Hippocampal formation (tissue), 2 donors: ENCODE measurements around the gene VOPP1.

Experiments used
- DNase-seq, 2 donors: peaks; one replicate each; lab custom pipeline; 2025; lab: John Stamatoyannopoulos, UW

Gene VOPP1

DNA sequence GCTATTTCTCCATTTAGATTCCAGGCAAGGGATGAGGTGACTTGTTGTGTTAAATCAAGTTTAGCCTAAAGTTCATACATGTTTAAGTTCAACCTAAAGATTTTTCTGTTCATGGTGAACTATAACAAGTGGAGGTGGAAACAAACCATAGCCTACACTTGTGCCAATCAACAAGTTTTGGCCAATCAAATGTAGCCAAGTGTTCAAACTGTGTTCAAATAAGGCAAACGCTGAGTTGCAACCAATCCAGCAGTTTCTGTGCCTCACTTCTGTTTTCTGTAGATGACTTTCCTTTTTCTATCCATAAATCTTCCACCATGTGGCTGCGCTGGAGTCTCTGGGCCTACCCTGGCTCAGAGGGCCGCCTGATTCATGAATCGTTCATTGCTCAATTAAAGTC lies 4.5 kb upstream of the VOPP1 start:
- no peak for DNase-seq

DNA sequence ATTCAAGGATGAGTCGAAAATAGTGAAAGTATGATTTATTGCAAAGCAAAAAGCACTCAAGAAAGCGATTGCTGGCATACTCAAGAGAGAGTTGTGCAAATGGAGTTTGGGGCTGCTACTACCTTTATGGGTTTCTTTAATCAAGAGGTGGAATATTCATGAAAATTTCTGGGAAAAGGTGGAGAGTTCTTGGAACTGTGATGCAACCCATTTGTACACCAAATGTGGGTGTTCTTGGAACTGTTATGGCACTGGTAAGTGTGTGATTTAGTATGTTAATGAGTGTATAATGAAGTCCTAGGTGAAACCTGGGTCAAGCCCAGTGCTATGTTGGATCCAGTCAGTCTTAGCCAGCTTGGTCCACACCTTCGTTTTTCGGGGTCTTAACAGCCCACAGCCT lies 3.4 kb upstream of the VOPP1 start:
- no peak for DNase-seq

DNA sequence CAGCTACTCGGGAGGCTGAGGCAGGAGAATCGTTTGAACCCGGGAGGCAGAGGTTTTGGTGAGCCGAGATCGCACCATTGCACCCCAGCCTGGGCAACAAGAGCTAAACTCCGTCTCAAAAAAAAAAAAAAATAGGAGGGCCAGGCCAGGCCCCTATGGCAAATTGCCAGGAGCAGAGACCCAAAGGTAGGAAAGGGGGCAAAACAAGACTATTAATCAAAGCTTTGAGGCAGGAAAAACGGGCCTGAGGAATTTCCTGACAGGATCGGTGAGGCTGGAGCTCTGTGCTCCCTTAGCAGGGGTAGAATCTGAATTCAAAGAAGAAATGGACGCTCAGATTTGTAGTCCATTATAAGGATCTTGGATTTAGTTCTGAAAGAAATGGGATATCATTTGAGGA lies 2.8 kb upstream of the VOPP1 start:
- DNase-seq: no peak

- no peak for DNase-seq
Observed at GRCh38 chr7:55574051-55574717, 1.9 kb upstream of the VOPP1 start.

DNA sequence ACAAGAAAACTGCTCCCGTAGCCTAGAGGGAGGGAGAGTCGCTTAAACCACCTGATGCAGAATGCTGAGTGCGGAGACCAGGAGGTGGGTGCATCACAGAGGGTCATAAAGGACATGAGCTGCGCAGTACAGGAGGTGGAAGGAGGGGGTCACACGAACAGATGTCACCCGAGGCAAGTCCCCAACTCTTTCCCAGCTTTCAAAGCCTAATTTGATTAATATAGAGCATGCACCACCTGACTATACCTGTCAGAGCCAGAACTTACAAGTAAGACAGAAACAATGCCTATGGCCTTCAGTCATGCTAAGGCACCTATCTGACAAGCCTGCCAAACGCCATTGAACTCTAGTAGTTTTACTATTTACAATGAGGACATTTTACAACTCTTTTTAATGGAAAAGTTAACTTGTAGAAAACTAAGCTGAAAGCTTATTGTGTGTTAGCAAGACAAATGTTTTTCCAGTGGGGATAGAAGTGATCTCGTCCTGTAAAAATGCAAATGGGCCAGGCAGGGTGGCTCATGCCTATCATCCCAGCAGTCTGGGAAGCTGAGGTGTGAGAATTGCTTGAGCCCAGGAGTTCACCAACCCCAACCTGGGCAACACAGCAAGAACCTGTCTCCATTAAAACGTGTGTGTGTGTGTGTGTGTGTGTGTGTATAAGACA lies 1.1 kb upstream of the VOPP1 start:
- DNase-seq: no peak

DNA sequence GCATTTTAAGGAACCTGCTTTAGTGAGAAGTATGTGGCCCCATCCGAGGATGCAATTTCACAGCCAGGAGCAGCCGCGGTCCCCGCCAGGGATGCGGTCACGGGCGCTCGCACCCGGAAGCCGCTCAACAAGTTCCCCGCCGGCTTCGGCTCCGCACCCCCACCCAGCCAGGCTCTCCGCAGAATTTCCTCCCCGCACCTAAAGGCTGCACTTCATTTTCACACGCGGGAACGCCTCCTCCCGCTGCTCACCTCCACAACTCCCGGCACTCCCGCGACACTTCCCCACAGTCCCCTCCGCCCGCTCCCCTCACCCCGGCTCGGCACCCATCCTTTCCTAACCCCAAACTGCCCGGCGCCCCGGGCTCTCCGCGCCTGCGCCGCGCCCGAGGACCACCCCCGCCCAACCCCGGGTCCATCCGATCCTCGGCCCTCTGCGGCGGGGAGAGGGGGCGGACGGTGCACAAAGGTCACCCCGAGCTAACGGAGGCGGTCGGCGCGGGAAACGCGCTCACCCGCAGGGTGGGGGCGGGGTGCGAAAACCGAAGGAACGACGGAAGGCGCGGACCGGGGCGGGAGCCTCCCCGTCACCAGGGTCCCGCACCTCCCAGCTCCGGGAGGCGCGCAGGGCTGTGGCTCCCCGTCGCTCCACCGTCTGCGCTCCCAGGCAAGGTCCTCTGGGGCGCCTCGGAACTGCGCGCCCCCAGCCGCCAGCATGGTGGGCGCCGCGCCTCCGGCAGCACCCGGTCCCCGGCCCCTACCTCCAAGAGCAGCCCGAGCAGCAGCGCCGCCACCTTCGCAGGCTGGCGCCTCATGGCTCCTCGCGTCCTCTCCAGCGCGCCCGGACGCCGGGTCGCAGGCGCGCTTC lies 558 bp downstream of the VOPP1 start:
- DNase-seq: peak in 1 of 2 donors; percentile 54

DNA sequence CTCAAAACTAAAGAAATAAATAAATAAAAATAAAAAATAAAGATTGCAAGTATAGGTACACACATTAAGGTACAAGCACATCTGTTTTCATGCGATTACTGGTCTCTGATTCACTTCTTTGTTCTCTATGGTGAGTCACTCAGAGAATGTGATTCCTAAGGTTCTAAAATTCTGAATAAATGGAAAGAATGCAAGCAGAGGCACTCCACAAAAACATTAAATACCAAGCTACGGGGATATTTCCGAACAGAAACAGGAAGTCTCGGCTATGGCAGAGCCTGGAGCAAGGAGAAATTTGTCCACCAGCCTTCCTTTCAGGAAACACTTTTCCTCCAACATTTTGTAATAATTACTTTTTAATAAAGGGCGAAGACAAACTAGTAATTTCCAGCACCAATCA lies 1.4 kb downstream of the VOPP1 start:
- no peak for DNase-seq

DNA sequence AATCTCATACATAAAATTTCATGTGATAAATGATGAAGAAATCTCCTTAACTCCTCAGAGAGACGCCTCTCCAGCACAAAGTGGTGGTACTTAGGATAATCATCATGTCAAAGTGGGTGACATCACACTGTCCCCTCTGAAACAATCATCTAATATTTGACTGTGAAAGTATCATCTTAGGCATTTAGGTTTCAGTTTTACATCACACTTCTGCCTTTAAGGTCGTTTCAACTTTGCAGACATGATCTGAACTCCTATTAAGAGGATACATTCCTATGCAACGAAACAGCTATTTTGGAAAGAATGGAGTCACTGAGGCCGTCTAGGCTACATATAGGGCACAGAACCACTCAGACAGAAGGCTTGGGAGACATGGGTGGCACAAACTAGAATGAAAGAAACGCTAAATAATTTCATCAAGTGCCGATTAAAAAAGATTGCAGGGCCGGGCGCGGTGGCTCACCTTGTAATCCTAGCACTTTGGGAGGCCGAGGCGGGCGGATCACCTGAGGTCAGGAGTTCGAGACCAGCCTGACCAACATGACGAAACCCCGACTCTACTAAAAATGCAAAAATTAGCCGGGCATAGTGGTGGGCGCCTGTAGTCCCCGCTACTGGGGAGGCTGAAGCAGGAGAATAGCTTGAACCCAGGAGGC lies 2.0 kb downstream of the VOPP1 start:
- DNase-seq: no peak

DNA sequence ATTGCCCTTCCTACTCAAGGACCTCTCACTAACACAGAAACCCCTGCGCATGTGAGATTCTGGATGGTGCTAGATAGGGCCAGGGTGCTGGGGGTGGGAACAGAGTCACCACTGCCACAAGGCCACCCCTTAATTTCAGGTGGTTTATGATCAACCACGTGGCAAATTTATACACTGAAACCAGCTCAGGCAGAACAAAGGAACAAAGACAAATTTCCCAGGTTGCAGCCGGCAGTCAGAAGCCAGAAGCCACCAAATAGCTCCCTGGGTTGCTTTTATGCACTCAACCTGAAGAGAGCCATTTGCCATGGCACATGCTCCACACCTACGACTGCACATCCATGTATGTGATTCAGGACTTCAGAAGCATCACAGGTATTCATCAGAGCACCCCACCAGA lies 2.5 kb downstream of the VOPP1 start:
- DNase-seq: no peak

DNA sequence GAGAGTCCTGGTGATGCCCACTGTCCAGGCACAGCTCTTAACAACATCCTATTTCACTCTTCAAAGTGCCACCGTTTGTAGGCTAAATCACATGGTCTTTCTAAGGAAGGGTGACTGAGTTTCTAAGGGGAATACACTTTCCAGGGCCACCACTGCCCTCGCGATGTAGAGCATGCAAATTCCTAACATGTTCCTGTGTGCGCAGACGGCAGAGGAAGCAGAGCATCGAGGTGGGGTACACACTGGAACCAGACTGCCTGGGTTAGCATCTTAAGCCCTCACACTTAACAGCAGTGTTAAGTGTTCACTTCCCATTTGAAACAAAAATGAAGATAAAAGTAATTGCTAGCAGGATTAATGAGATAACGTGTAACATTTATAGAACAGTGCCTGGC lies 3.0 kb downstream of the VOPP1 start:
- no peak for DNase-seq

GRCh38 chr7:55568613-55569268 lies 3.6 kb downstream of the VOPP1 start:
- DNase-seq: no peak

- DNase-seq: peak in 1 of 2 donors; percentile 53
Observed at GRCh38 chr7:55567571-55567970, 4.7 kb downstream of the VOPP1 start.

DNA sequence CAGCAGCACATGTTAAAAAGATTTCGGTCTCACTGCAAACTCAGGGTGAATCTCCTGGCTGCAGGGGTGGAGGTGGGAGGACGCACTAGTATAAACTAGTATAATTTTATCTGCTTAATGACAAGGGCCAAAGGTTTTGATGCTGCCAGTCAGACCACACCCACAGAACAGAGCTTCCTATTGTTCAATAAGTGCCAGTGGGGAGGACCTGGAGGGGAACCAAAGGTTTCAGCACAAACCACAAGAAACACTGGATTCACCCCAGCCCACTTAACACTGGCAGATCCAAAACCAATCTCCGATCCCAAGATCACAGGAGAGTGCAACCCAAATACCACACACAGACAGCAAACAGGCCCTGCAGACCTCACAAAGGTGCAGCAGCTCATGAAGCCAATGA lies 6.6 kb downstream of the VOPP1 start:
- no peak for DNase-seq

DNA sequence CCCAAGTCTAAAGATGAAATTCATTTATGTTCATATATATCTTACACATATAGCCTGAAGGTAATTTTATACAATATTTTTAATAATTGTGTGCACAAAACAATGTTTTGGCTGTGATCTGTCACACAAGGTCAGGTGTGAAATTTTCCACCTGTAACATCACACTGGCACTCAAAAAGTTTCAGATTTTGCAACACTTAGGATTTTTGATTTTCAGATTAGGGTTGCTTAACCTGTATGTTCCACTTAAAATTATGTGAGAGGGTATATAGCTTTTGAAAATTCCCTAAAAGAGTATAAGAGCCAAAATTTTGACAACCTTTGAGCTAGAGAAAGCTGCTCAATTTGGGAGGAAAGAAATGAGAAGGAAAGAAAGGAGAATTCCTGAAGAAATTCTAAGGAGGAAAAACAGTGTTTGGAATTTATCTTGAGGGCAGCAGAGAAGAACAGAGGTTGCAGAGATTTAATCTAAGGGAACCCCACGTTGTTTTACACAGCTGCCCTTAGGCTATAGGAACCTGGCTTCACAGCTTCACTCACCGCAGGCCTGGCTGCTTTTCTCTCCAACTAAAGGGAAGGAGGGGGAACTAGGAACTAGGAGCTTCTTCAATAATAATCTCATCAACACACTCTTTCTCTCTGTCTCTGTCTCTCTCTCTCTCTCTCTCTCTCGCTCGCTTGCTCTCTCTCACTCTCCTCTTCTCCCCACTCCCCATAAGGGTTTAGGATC lies 8.5 kb downstream of the VOPP1 start:
- no peak for DNase-seq

- DNase-seq: no peak
Observed at GRCh38 chr7:55561690-55562089, 10.6 kb downstream of the VOPP1 start.

DNA sequence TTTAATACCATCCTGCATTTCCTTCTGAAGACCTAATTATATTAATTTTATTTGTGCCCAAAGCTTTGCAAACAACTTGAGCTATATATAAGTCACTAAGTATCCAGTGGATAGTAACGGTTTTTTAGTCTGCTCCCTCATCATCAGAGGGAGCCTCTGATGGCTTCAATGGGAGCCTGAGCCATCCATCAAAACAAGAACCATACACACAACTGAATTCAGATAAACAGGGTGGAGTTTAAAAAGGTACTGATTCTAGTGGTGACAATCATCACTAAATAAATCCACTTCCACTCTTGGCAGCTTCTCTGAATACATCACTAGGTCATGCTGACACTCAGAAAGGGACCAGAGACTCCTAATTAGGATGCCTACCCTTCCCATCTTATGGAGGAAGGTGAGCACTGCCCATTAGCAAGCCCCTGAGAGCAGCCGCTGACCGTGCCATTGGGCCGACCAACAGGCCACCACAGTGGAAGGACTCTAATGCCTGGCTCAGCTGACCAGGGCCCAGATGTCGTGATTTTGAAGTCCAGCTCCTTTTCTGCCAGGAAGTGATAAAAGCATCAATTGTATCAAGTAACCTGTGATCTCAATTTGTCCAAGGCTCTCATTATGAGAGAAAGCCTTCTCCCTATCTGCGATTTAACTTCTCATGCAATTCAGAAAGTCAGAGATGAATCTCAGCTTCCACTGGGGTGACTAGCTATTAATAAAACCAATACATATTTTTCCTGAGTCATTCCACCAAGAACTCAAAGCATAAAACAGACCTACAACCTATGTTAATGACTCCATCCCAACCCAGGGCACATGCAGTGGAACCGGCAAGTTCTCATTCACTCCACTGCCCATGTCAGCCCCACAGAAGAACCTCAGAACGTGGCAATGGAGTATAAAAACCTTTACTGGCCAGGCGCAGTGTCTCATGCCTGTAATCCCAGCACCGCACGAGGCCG lies 13.1 kb downstream of the VOPP1 start:
- no peak for DNase-seq

GRCh38 chr7:55557666-55558188 lies 14.6 kb downstream of the VOPP1 start:
- no peak for DNase-seq

DNA sequence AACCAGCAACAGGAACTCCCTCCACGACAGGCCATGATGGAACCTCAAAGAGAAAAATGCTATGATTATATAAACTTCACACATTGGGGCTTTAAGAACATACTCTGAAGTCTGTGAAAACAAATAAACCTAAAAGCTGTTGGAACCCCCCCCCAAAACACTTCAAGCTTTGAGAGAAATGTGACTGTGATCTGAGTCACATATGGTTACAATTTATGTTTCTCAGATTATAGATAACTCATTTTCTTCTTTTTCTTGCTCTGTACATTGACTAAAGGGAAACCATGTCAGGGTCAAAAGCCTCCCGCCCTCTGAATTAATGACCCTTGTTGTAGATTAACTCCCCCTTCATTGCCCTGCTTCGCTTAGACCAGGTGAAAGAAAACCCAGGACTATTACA lies 15.8 kb downstream of the VOPP1 start:
- no peak for DNase-seq

- no peak for DNase-seq
Observed at GRCh38 chr7:55556031-55556430, 16.3 kb downstream of the VOPP1 start.

DNA sequence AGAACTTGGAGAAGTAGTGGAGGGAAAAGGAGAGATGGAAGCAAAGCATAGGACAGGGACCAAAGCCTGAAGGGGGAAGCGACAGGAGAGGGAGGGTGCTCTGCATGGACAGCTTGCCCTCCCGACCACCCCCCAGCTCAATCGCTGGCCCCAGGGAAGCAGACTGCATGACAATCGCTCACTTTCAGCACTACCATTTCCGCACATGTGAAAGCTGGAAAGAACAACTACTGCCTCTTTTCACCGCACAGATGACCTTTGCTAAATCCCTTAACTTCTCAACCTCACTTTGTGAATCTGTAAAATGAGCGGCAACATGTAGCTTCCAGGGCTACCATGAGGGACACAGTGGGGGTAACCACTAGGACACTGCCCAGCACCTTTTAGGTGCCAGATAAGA lies 17.1 kb downstream of the VOPP1 start:
- DNase-seq: no peak
